Stimulated activated CD8-positive, alpha-beta memory T cell treated with anti-CD3 and anti-CD28 coated beads, Interleukin-4, amount 100 ng/mL, for 24 hours (primary cell): ENCODE data around the gene SCPEP1.
A peak's percentile ranks its signal among the peaks of the same experiment; 100 is the strongest.

Experiments
- DNase-seq: peaks from one replicate; pipeline ENCODE4 v3.0.0-alpha.2; 2020; ENCODE audit warnings: low read depth

SCPEP1 gene

GRCh38 chr17:57040571-57040970, 62.6 kb downstream of the SCPEP1 start:
- DNase-seq, result no peak

- DNase-seq, result no peak
Measured at GRCh38 chr17:57043276-57043675, 65.3 kb downstream of the SCPEP1 start.

GRCh38 chr17:57044976-57045867, 67.3 kb downstream of the SCPEP1 start:
- DNase-seq, result no peak

- peak; percentile 36 for DNase-seq
Measured at GRCh38 chr17:57045868-57046704, 68.2 kb downstream of the SCPEP1 start.

GRCh38 chr17:57046749-57047148, 68.8 kb downstream of the SCPEP1 start:
- no peak for DNase-seq

- no peak for DNase-seq
Measured at GRCh38 chr17:57048096-57048495, 70.2 kb downstream of the SCPEP1 start.

- DNase-seq, result no peak
Measured at GRCh38 chr17:57050306-57050705, 72.4 kb downstream of the SCPEP1 start.

- DNase-seq, result no peak
Measured at GRCh38 chr17:57051886-57052361, 74.0 kb downstream of the SCPEP1 start.
